Mammary epithelial cell (primary cell): ENCODE results near the gene SIK2.

Experiments used
- EZH2 ChIP-seq: IDR thresholded peaks from 2 replicates; pipeline ENCODE4 v1.6.1; 2012; ENCODE audit warnings: low read length, inconsistent platforms, borderline replicate concordance
- TF ChIP-seq, protein P1 (sequence below), 2 donors: IDR thresholded peaks in 1 of 2; conservative IDR thresholded peaks in 1 of 2; 2 replicates each; pipeline ENCODE4 v1.5.1; 2011 to 2012; ENCODE audit warnings: inconsistent platforms in 2 of 2, low read length in 2 of 2, mild to moderate bottlenecking in 2 of 2, control low read depth in 1 of 2, low read depth in 1 of 2; ENCODE audit not compliant: insufficient read depth in 1 of 2; ENCODE audit errors: extremely low read depth in 1 of 2

DNA sequence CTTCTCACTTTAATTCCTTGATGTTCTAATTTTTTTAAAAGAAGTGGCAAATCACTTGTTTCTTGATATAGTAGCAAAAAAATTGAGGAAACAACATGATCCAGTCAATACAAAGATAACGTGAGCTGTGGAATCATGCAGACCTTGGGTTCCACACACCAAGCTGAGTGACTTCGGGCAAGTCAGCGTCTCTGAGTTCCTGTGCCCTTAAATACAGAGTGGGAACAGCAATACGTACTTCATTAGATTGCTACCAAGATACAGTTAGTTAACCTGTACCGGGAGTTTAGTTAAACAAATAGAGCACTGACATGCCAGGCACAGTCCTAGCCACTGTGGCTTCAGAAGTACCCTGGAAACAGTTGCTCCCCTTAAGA lies 105.4 kb downstream of the SIK2 start:
- TF ChIP-seq EZH2, result no peak
- TF ChIP-seq, protein P1, sequence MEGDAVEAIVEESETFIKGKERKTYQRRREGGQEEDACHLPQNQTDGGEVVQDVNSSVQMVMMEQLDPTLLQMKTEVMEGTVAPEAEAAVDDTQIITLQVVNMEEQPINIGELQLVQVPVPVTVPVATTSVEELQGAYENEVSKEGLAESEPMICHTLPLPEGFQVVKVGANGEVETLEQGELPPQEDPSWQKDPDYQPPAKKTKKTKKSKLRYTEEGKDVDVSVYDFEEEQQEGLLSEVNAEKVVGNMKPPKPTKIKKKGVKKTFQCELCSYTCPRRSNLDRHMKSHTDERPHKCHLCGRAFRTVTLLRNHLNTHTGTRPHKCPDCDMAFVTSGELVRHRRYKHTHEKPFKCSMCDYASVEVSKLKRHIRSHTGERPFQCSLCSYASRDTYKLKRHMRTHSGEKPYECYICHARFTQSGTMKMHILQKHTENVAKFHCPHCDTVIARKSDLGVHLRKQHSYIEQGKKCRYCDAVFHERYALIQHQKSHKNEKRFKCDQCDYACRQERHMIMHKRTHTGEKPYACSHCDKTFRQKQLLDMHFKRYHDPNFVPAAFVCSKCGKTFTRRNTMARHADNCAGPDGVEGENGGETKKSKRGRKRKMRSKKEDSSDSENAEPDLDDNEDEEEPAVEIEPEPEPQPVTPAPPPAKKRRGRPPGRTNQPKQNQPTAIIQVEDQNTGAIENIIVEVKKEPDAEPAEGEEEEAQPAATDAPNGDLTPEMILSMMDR (conservative IDR thresholded peaks at IDR 0.05 in 1 of 2, IDR thresholded peaks at IDR 0.05 in 1 of 2; ENCODE audit: extremely low read depth in 1 of 2, insufficient read depth in 1 of 2, low read depth in 1 of 2, low read length in 2 of 2), result no peak
